Suprapubic skin (tissue), 4 donors: ENCODE data around the gene MAGOH.

ENCODE experiments used
- CTCF ChIP-seq, 2 donors: fragments of 200-600 bp in 1 of 2; fragments of 450-650 bp in 1 of 2; sonication (generic) in 1 of 2; IDR thresholded peaks; one replicate each; pipeline ENCODE4 v1.5.1; 2016 to 2019; ENCODE audit warnings: antibody characterized with exemption in 2 of 2, mild to moderate bottlenecking in 1 of 2, moderate library complexity in 1 of 2
- EP300 ChIP-seq: sonication (generic); formaldehyde crosslinking; IDR thresholded peaks from one replicate; pipeline ENCODE4 v1.6.1; 2017; ENCODE audit warnings: antibody characterized with exemption
- POLR2A ChIP-seq, 2 donors: fragments of 450-650 bp; IDR thresholded peaks; one replicate each; pipeline ENCODE4 v1.6.1; 2017; ENCODE audit warnings: antibody characterized with exemption in 2 of 2, mild to moderate bottlenecking in 2 of 2, moderate library complexity in 2 of 2
- POLR2AphosphoS5 ChIP-seq, 3 donors: sonication (generic); formaldehyde crosslinking; IDR thresholded peaks; one replicate each; pipeline ENCODE4 v1.6.1; 2017; ENCODE audit warnings: antibody characterized with exemption in 3 of 3

- TF ChIP-seq CTCF (IDR thresholded peaks at IDR 0.05) (no peak), POLR2A (IDR thresholded peaks at IDR 0.05) (no peak), EP300 (no peak), POLR2AphosphoS5 (IDR thresholded peaks at IDR 0.05) (no peak)
Measured at GRCh38 chr1:53270107-53270506, 31.8 kb upstream of the MAGOH start.
